Activated effector memory CD4-positive, alpha-beta T cell treated with anti-CD3 and anti-CD28 coated beads, Interleukin-2, amount 50 U/mL, for 16 hours (primary cell): ENCODE results near the gene SURF2.
"Not testable (repeated sequence)": the region's sequence is repeated elsewhere in the genome, so short reads cannot be mapped to it uniquely, and the experiment has no call there.

ENCODE experiments used
- DNase-seq: peaks from one replicate; pipeline ENCODE4 v3.0.0-alpha.2; 2020

SURF2 gene

DNA sequence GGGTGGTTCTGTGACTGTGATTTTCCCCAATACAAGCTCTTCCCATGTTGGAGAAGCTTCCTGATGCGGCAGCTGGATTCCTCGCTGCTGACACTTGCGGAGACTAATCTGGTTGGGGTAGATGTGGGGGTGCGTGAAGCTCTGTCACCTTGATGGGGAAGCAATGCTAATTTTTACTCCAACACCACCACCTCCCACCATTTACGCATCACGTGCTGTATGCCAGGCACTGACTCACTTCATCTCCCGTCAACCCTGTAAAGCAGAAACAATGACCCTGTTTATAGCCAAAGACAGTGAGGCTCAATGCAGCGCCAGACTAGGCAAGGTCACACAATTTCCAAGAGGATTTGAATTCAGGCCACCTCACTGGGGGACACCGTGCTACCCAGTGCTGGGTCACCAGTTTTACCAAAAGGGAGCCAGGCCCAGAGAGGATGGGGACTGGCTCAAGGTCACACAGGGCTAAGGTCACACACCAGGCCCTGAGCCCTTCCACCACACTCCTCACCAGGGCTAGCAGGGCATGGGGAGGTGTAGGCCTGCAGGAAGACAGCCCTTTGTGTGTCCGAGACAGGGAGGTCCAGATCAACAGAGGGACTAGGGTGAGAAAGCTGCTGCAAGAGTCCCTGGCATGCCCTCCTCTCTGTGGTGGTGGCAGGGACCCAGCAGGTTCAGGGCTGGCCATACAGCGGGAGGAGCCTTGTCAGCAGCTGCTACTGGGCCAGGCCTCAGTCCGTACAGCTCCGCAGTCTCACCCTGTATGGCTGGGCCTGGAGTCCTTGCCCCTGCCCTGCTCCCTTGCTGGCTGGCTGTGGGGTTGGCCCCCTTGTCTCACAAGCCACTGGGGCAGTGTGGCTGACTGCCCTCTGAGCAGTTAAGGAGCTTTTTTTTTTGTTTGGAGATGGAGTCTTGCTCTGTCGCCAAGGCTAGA, 23.1 kb downstream of the SURF2 start:
- no peak for DNase-seq

DNA sequence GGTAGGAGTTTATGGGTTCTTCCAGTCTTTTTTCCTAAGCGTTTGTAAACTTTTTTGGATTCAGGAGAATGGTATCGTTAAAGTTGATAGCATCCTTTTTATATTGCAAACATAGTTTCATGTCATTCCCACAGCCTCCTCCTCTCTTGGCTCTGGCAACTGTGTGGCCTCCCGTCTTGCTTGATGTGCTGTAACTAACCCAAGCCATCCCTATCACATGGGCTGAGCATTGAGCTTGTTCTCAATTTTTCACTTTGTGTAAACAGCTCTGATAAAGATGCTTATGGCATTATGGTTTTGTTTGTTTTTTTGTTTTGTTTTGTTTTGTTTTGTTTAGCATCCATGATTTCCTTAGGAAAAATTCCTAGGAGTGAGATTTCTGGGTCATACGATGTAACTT, 24.4 kb downstream of the SURF2 start:
- no peak for DNase-seq

- no peak for DNase-seq
Observed at GRCh38 chr9:133382507-133383141, 26.3 kb downstream of the SURF2 start.

- DNase-seq = no peak
Observed at GRCh38 chr9:133383438-133383837, 27.1 kb downstream of the SURF2 start.

- no peak for DNase-seq
Observed at GRCh38 chr9:133384736-133385321, 28.5 kb downstream of the SURF2 start.

- no peak for DNase-seq
Observed at GRCh38 chr9:133385452-133385851, 29.1 kb downstream of the SURF2 start.

DNA sequence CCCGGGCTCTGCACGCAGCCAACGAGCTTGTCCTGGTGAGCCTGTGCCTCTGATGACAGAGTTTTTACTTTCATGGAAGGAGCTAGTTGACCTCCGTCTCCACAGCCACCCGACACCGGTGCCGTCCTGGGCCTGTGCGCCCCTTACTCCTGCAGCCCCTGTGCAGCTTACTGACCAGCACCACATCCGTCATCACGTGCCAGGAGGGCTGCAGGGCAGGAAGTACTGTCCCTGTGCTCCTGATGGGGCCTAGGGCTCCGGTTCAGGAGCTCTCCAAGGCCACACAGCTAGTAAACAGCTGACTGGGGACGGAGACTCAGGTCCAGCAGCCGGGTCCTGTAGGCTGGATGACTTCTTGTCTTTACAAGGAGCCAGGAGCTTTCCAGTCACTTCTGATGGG, 30.0 kb downstream of the SURF2 start:
- no peak for DNase-seq

GRCh38 chr9:133387680-133388079, 31.3 kb downstream of the SURF2 start:
- no peak for DNase-seq

DNA sequence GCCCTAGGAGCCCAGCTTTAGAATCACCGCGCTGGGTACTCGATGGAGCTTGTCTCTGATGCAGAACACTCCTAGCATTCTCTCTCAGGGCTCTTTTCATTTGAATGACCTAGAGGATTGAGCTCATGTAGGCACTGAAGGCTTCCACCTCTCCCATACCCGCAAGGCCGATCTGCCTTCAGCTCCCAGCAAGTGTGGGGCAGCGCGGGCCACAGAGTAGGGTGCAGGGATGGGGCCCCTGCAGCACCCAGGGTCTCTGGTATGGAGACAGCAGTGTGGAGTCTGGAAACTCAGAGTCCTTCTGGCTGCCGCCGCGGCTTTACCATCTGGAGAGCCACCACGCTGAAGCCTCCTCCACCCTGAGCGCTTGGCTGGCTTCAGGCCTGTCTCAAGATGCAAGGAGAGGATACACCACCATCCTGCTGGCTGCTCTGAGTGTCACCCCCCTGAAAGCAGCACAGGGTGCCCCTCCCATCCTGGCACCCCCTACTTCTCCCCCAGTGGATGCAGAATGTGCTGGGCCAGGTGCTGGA, 32.7 kb downstream of the SURF2 start:
- DNase-seq = no peak

- no peak for DNase-seq
Observed at GRCh38 chr9:133389562-133389961, 33.2 kb downstream of the SURF2 start.

DNA sequence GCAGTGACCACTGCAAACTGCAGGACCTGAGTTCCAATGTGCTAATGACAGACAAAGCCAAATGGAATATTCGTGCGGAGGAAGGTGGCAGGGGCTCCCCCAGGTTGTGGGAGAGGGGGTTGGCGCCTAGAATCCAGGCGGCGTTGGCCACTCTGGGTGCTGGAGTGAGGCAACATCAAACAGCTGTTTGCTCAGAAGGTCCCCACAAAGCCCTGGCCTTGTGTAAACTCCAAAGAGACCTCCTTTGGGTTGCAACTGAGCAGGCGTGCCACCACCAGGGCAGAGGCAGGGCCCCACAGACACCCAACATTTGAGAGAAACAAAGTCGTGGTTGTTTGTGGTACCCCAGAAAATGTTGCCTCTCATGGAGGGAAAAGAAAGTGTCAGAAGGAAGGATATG, 34.4 kb downstream of the SURF2 start:
- DNase-seq = no peak

DNA sequence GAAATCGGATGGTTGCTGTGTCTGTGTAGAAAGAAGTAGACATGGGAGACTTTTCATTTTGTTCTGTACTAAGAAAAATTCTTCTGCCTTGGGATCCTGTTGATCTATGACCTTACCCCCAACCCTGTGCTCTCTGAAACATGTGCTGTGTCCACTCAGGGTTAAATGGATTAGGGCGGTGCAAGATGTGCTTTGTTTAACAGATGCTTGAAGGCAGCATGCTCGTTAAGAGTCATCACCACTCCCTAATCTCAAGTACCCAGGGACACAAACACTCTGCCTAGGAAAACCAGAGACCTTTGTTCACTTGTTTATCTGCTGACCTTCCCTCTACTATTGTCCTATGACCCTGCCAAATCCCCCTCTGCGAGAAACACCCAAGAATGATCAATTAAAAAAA, 35.1 kb downstream of the SURF2 start:
- DNase-seq = not testable (repeated sequence)

- not testable (repeated sequence) for DNase-seq
Observed at GRCh38 chr9:133392308-133392707, 36.0 kb downstream of the SURF2 start.

DNA sequence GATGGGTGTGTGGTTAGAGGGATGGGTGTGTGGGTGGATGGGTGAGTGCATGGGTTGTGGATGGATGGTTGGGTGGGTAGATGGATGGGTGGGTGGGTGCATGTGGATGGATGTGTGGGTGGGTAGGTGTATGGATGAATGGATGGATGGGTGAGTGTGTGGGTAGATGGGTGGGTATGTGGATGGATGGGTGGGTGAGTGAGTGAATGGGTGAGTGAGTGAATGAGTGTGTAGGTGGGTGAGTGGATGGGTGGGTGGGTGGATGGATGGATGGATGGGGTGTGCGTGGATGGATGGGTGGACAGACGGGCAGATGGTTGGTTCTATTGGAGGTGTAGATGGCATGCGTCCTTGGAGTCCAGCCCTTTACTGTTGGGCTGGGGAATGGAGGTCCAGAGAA, 37.0 kb downstream of the SURF2 start:
- DNase-seq = no peak

DNA sequence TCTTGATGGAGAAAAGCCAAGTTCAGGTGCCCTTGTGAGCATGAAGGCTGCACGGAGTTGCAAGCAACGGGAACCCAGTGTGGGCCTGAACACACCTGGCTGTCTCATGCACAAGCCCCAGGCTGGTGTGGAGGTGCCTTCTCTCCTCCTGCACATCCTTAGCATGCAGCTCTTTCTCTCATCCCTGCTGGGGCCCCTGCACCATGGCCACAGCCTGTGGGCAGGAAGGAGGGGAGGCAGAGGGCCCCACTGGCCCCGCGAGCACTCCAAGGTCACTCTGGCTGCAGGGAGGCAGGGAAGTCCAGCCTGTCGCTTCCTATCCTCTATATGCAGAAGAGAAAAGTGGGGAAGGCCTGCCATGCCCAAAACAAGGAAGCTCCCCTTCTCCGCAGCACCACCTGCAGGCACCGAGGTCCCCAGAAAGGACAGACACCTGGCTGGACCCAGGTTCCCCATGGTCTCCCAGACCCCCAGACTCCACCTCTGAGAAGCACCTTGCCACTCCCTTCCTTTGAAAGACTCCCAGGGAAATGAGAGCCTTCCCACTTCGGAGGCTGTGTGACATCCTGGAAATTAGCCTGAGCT, 38.4 kb downstream of the SURF2 start:
- no peak for DNase-seq

- no peak for DNase-seq
Observed at GRCh38 chr9:133396952-133397351, 40.6 kb downstream of the SURF2 start.

GRCh38 chr9:133397370-133397769, 41.0 kb downstream of the SURF2 start:
- no peak for DNase-seq

DNA sequence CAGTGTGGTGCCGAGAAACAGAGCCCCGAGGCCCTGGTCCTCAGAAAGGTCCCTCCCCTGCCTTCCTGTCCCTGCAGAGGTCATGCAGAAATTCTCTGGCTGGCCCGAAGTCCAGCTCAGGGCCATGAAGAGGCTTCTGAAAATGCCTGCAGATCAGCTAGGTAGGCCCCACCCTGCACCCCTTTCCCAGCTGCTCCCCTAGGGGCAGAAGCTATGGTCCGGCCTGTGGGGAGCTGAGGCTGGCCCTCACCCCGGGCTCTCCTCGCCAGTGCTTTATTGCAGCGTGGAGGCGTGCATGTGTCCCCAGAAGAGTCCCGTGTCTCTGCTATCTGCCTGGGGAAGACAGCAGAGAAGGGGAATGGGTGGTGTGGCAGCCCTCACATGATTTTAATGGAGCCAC, 41.5 kb downstream of the SURF2 start:
- DNase-seq = no peak

GRCh38 chr9:133400292-133400691, 43.9 kb downstream of the SURF2 start:
- DNase-seq = no peak

DNA sequence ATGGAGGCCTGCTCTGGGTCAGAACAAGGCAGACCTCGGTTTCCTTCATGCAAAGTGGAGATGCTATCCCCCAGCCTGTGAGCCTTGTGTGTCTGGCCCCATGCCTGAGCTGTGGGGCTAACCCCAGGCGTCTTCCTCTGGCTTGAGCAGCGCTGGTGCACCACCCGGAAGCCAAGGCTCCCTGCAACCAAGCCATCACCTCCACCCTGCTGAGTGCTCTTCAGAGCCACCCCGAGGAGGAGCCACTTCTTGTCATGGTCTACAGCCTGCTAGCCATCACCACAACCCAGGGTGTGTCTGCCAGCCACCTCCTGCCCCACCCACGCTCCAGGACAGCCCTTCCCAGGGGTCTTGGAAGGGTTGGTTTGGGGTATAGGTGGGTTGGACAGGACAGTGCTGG, 45.2 kb downstream of the SURF2 start:
- no peak for DNase-seq

DNA sequence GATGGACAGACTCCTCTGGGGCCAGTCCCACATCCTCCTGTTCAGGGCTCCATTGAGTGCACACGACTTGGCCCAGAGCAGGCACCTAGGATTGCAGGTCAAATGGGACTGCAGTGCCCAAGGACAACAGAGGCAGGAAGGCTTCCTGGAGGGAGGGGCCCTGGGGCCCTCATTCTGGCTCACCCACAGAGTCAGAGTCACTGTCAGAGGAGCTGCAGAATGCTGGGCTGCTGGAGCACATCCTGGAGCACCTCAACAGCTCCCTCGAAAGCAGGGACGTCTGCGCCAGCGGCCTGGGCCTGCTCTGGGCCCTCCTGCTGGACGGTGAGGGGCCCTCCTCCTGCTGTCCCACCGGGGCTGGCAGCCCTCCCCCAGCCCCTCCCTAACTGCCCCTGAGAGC, 46.3 kb downstream of the SURF2 start:
- no peak for DNase-seq

GRCh38 chr9:133403766-133404453, 47.6 kb downstream of the SURF2 start:
- peak; percentile 84 for DNase-seq
